Fibroblast of villous mesenchyme (primary cell): Measurements from ENCODE around the gene ALDH3B1. TPM values are rescaled to one million over a fixed set of nuclear protein-coding genes. Genes with fewer than 3 reads are reported as not detected.

ENCODE experiments used
- DNase-seq: peaks from one replicate; pipeline ENCODE4 v3.0.0-alpha.2; 2010; ENCODE audit warnings: low read depth
- H3K4me3 ChIP-seq: 2 replicates; pipeline ENCODE4 v1.5.1; 2011; ENCODE audit warnings: low read depth, mild to moderate bottlenecking, low read length
- total RNA-seq: library from RNA; depleted of rRNA; stranded (reverse); fragments of >200 nt; gene quantifications from 2 replicates; pipeline ENCODE4 v1.2.3, GENCODE V29; 2012
- TF ChIP-seq, protein P1 (sequence below): IDR thresholded peaks from 2 replicates; pipeline ENCODE4 v1.5.1; 2012; ENCODE audit warnings: low read depth, mild to moderate bottlenecking, low read length; ENCODE audit not compliant: insufficient read depth

The ALDH3B1 gene
- total RNA-seq, 1 donor, result 20.7 TPM

DNA sequence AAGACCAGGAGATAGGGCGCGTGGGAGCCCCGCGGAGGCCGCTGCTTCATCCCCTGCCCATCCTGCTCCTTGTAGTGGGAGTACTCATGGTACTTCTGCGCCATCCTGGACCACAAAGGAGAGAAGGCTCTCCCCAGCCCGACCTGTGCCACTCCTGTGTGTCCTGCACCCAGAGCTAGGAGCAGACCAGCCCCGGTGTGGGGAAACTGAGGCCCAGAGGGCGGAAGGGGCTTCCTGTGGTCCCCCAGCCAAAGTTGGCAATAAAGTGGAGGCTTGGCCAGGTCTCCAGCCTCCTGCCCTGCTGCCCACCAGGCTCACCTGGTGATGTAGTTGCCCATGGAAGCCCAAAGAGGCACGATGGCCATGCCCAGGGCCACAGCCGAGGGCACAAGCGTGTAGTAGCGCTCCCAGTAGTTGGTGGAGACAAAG is 10.9 kb upstream of the ALDH3B1 start:
- TF ChIP-seq, protein P1, sequence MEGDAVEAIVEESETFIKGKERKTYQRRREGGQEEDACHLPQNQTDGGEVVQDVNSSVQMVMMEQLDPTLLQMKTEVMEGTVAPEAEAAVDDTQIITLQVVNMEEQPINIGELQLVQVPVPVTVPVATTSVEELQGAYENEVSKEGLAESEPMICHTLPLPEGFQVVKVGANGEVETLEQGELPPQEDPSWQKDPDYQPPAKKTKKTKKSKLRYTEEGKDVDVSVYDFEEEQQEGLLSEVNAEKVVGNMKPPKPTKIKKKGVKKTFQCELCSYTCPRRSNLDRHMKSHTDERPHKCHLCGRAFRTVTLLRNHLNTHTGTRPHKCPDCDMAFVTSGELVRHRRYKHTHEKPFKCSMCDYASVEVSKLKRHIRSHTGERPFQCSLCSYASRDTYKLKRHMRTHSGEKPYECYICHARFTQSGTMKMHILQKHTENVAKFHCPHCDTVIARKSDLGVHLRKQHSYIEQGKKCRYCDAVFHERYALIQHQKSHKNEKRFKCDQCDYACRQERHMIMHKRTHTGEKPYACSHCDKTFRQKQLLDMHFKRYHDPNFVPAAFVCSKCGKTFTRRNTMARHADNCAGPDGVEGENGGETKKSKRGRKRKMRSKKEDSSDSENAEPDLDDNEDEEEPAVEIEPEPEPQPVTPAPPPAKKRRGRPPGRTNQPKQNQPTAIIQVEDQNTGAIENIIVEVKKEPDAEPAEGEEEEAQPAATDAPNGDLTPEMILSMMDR, result no peak
- no peak overlapping the region for H3K4me3 ChIP-seq
- no peak for DNase-seq

DNA sequence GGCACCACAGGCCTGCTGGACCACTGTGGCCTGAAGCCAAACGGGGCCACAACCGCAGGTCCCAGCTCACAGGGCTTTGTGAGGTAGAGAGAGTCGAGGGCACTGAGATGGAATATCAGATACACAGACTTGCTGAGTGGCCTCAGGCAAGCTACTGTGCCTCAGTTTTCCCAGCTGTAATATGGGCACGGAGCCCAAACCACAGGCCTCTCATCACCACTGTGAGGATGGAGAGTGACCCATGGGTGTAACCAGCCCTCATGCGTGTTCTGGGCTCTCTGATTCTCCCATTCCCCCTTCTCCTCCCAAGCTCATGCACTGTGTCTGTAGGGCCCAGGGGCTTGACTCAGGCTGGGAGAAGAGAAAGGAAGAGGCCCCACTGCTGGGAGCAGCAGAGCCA is 10.4 kb upstream of the ALDH3B1 start:
- TF ChIP-seq, protein P1, result no peak
- DNase-seq, result no peak
- no peak overlapping the region for H3K4me3 ChIP-seq

DNA sequence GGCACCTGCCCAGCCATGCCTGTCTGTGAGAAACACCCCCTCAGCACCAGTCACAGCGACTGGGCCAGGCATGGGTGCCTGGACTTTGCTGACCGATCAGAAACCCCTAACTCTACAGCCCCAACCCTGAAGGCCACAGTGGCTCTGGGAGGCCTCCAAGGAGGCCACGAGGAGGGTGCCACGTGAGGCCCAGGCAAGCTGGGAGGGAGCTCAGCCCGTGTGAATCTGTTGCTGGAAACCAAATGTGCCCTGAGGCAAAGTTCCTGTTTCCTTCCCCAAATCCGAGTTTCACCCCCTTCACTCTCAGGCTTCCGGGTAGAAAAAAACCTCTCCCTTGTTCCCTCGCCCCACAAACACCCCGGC is 7.6 kb upstream of the ALDH3B1 start:
- DNase-seq, result no peak
- no peak overlapping the region for H3K4me3 ChIP-seq
- TF ChIP-seq, protein P1, result no peak

DNA sequence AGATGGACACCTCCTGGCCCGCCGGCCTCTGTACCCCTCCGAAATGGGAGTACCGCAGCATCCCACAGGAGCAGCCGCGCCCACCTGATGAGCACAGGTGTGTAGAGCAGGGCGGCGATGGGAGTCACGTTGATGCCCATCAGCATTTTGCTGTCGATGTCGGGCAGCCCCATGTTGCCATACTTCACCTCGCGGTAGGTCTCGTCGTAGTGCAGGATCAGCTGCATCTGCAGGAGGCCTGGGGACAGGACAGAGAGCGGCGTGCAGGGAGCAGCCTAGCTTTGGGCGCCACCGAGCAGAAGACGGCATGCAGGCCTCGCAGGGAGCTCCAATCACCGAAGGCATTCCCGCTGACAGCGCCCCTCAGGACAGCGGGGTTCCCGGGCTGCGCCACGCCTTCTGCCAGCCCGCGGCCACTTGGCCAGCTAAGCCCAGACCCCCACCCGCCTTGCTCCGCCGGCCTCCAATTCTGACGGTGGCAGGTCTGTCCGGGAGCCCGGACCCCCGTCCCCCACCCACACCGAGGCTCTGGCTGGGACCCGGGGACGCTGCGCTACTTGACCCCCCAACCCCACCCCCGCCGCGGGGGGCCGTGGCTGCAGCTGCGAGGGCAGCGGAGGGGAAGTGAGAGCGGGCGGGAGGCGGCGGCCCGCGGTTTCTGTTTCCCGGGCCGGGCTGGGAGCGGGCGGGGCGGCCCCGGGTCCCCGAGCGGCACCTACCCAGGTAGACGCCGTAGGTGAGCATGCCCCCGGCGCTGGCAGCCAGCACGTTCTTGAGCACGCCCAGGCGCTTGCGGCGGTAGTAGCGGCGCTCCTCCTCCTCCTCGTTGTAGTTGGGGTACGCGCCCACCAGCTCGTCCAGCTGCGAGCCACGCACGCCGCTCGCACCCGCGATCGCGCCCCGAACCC is 6.9 kb upstream of the ALDH3B1 start:
- TF ChIP-seq, protein P1, result no peak
- no peak for DNase-seq
- H3K4me3 ChIP-seq, result peak overlapping the region; percentile 66

DNA sequence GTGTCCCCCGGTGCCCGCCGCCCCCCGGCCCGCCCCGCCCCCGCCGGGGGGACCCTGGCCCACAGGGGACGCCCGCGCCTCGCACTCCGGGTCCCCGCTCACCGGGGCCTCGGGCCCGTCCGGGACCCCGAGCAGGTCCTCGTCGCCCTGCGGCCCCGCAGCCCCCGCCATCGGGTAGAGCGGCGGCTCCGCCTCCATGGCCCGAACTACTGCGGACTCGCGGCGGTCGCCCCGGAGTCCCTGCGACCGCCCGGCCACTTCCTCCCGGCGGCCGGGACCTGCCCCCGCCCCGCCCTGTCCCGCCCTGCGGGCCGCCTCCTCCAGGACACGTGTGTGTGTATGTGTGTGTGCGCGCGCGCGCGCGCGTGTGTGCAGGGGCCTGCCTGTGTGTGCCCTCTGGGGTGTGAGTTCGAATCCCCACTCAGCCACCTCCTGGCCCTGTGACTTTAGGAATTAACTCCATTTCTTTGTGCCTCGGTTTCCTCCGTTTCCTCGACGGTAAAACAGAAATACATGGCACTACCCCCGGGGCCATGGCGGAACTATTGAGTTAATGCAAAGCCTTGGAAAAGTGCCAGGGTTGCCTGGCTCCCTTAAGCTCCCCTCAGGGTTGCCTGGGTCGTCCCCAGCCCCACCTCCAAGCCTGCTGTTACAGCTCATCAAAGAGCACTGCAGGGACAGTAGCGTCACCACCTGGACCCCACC is 6.1 kb upstream of the ALDH3B1 start, which contains the start of gene UNC93B1:
TSS of gene UNC93B1 (minus strand) at position 252 of the 705 bp plus-strand sequence. CDS start at position 198, 54 bp downstream.
- TF ChIP-seq, protein P1, result no peak
- DNase-seq, result peak; percentile 78
- H3K4me3 ChIP-seq, result peak within 1 kb of the TSS; percentile 66

DNA sequence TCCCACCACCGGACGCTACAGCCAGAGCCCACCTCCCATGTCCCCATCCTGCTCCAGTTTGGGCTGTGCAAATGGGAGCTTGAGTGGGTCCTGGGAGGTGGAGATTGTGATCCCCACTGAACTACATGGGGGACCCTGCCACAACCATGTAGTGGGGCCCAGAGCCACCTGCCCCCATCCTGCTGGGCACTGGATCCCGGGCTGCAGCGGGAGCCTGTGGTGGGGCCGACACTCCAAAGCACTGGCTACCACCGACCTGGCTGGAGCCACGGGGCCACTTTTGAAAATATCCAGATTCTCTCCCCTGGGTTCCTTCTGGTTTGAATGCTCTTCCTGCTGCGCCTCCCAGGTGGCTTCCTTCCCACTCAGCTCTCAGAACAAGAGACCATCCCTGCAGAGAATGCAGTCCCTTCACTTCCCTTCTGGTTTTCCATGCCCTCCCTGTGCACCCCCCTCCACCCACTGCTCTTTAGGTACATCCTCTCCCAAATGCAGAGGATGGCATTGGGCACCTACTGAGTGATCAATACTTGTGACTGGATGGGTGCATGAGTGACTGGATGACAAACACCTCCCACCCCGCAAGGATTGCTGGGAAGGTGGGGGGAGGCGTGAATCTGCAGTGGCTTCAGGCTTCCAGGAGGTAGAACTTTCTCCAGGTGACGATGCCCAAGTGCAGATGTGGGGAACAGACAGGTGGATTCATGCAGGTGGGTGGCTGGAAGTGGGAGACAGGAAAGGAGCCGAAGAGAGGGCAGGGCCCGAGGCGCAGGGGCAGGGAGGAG is 5.4 kb upstream of the ALDH3B1 start:
- TF ChIP-seq, protein P1, result no peak
- peak overlapping the region; percentile 66 for H3K4me3 ChIP-seq
- DNase-seq, result no peak
